GM23338 (cell line): ENCODE data around the gene CNPY4. TPM values are rescaled to one million over a fixed set of nuclear protein-coding genes. Genes with fewer than 3 reads are reported as not detected.
"Not testable (repeated sequence)": the region's sequence is repeated elsewhere in the genome, so short reads cannot be mapped to it uniquely, and the experiment has no call there.

ENCODE experiments used
- ATAC-seq: fragments of 200-7000 bp; cut with Tn5 transposase; 3 replicates; pipeline ENCODE4 v1.9.1; 2020
- DNase-seq: peaks from one replicate; pipeline ENCODE4 v3.0.0-alpha.2; 2015; ENCODE audit warnings: low spot score
- H2AFZ ChIP-seq: fragments of 200-600 bp; sonication (generic); 2 replicates; pipeline ENCODE4 v1.8.0; 2016; ENCODE audit warnings: antibody characterized with exemption, mild to moderate bottlenecking, moderate library complexity
- H3F3A ChIP-seq: fragments of 200-600 bp; sonication (generic); replicated peaks from 2 replicates; pipeline ENCODE4 v1.8.0; 2017; ENCODE audit warnings: antibody characterized with exemption, mixed run types, low read depth
- H3K27ac ChIP-seq: fragments of 200-600 bp; sonication (generic); 2 replicates; pipeline ENCODE4 v1.6.1; 2016; ENCODE audit warnings: low read depth
- H3K27me3 ChIP-seq: fragments of 200-600 bp; sonication (generic); 2 replicates; pipeline ENCODE4 v1.8.0; 2016; ENCODE audit warnings: mild to moderate bottlenecking, mixed run types, moderate library complexity; ENCODE audit not compliant: insufficient read depth
- H3K36me3 ChIP-seq: fragments of 200-600 bp; sonication (generic); 2 replicates; pipeline ENCODE4 v1.8.0; 2016; ENCODE audit warnings: mild to moderate bottlenecking; ENCODE audit not compliant: insufficient read depth
- H3K4me1 ChIP-seq: fragments of 200-600 bp; sonication (generic); 2 replicates; pipeline ENCODE4 v1.8.0; 2016; ENCODE audit warnings: mild to moderate bottlenecking, moderate library complexity; ENCODE audit not compliant: insufficient read depth
- H3K4me2 ChIP-seq: fragments of 200-600 bp; sonication (generic); 2 replicates; pipeline ENCODE4 v1.7.1; 2017; ENCODE audit warnings: mixed run types
- H3K4me3 ChIP-seq: fragments of 200-600 bp; sonication (generic); 2 replicates; pipeline ENCODE4 v1.6.1; 2016; ENCODE audit warnings: mixed run types
- H3K79me2 ChIP-seq: fragments of 200-600 bp; sonication (generic); replicated peaks from 2 replicates; pipeline ENCODE4 v1.8.0; 2017; ENCODE audit warnings: mild to moderate bottlenecking; ENCODE audit not compliant: insufficient read depth
- H3K9me2 ChIP-seq: fragments of 200-600 bp; sonication (generic); 2 replicates; pipeline ENCODE4 v1.8.0; 2017; ENCODE audit not compliant: insufficient read depth
- H4K20me1 ChIP-seq: fragments of 200-600 bp; sonication (generic); replicated peaks from 2 replicates; pipeline ENCODE4 v1.8.0; 2017; ENCODE audit warnings: mild to moderate bottlenecking; ENCODE audit not compliant: insufficient read depth
- H3K27ac Mint-ChIP-seq: 2 replicates; pipeline ENCODE4 v1.8.0; 2020; ENCODE audit warnings: inconsistent platforms, mild to moderate bottlenecking, moderate library complexity, mixed read lengths
- H3K27me3 Mint-ChIP-seq: 3 replicates; pipeline ENCODE4 v1.8.0; 2022; ENCODE audit warnings: low read depth, mild to moderate bottlenecking, moderate library complexity, mixed read lengths, inconsistent platforms; ENCODE audit not compliant: insufficient read depth, poor library complexity
- H3K36me3 Mint-ChIP-seq: 3 replicates; pipeline ENCODE4 v1.8.0; 2021; ENCODE audit warnings: low read depth, mild to moderate bottlenecking, inconsistent platforms, moderate library complexity, mixed read lengths
- H3K4me1 Mint-ChIP-seq: 3 replicates; pipeline ENCODE4 v1.8.0; 2020; ENCODE audit warnings: mild to moderate bottlenecking, inconsistent platforms, mixed read lengths
- H3K4me3 Mint-ChIP-seq: 3 replicates; pipeline ENCODE4 v1.8.0; 2021; ENCODE audit warnings: moderate library complexity, mild to moderate bottlenecking, inconsistent platforms, mixed read lengths
- H3K9me3 Mint-ChIP-seq: 3 replicates; pipeline ENCODE4 v1.8.0; 2020; ENCODE audit warnings: moderate library complexity, mild to moderate bottlenecking, inconsistent platforms, mixed read lengths
- POLR2AphosphoS5 ChIP-seq: IDR thresholded peaks from 2 replicates; pipeline ENCODE4 v1.6.1; 2016; ENCODE audit warnings: antibody characterized with exemption, low read depth
- ZNF331 ChIP-seq: fragments of 250-450 bp; sonication (Bioruptor Pico); IDR thresholded peaks from 2 replicates; pipeline ENCODE4 v1.5.0; 2020; ENCODE audit warnings: low read depth, mild to moderate bottlenecking, moderate library complexity
- polyA plus RNA-seq: library from polyadenylated mRNA; unstranded; fragments of >200 nt; fragmentation: Nextera tagmentation; extraction: Ambion mirVana; gene quantifications from 2 replicates; pipeline ENCODE4 v1.2.1, GENCODE V29; 2016
- total RNA-seq: library from RNA; depleted of rRNA; stranded (reverse); fragments of >200 nt; shearing (Covaris generic); gene quantifications from 2 replicates; pipeline ENCODE4 v1.2.3, GENCODE V29; 2014
- TF ChIP-seq, protein P1 (sequence below): fragments of 250-450 bp; sonication (Bioruptor Pico); IDR thresholded peaks from 2 replicates; pipeline ENCODE4 v1.5.0; 2020; ENCODE audit warnings: mild to moderate bottlenecking, moderate library complexity
- TF ChIP-seq, protein P2 (sequence below), 2 experiments: fragments of 200-600 bp in 1 of 2; sonication (generic) in 1 of 2; conservative IDR thresholded peaks; 2 replicates each; pipeline versions ENCODE4 v1.5.1 to v1.6.1; 2016 to 2017; ENCODE audit warnings: antibody characterized with exemption in 2 of 2, low read depth in 2 of 2, mild to moderate bottlenecking in 2 of 2, moderate library complexity in 1 of 2

CNPY4 gene
- total and polyA plus RNA-seq, 2 experiments from 2014 or later, result 10.7 to 12.0 TPM

DNA sequence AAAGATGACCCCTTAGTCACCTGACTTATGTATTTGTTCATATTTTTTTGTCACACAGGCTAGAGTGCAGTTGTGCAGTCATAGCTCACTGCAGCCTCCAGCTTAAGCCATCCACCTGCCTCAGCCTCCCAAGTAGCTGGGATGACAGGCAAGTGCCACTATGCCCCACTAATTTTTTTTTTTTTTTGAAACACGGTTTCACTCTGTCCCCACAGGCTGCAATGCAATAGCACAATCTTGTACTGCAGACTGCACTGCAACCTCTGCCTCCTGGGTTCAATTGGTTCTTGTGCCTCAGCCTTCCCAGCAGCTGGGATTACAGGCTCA is 9.2 kb downstream of the CNPY4 start (continued):
- TF ChIP-seq, protein P1, sequence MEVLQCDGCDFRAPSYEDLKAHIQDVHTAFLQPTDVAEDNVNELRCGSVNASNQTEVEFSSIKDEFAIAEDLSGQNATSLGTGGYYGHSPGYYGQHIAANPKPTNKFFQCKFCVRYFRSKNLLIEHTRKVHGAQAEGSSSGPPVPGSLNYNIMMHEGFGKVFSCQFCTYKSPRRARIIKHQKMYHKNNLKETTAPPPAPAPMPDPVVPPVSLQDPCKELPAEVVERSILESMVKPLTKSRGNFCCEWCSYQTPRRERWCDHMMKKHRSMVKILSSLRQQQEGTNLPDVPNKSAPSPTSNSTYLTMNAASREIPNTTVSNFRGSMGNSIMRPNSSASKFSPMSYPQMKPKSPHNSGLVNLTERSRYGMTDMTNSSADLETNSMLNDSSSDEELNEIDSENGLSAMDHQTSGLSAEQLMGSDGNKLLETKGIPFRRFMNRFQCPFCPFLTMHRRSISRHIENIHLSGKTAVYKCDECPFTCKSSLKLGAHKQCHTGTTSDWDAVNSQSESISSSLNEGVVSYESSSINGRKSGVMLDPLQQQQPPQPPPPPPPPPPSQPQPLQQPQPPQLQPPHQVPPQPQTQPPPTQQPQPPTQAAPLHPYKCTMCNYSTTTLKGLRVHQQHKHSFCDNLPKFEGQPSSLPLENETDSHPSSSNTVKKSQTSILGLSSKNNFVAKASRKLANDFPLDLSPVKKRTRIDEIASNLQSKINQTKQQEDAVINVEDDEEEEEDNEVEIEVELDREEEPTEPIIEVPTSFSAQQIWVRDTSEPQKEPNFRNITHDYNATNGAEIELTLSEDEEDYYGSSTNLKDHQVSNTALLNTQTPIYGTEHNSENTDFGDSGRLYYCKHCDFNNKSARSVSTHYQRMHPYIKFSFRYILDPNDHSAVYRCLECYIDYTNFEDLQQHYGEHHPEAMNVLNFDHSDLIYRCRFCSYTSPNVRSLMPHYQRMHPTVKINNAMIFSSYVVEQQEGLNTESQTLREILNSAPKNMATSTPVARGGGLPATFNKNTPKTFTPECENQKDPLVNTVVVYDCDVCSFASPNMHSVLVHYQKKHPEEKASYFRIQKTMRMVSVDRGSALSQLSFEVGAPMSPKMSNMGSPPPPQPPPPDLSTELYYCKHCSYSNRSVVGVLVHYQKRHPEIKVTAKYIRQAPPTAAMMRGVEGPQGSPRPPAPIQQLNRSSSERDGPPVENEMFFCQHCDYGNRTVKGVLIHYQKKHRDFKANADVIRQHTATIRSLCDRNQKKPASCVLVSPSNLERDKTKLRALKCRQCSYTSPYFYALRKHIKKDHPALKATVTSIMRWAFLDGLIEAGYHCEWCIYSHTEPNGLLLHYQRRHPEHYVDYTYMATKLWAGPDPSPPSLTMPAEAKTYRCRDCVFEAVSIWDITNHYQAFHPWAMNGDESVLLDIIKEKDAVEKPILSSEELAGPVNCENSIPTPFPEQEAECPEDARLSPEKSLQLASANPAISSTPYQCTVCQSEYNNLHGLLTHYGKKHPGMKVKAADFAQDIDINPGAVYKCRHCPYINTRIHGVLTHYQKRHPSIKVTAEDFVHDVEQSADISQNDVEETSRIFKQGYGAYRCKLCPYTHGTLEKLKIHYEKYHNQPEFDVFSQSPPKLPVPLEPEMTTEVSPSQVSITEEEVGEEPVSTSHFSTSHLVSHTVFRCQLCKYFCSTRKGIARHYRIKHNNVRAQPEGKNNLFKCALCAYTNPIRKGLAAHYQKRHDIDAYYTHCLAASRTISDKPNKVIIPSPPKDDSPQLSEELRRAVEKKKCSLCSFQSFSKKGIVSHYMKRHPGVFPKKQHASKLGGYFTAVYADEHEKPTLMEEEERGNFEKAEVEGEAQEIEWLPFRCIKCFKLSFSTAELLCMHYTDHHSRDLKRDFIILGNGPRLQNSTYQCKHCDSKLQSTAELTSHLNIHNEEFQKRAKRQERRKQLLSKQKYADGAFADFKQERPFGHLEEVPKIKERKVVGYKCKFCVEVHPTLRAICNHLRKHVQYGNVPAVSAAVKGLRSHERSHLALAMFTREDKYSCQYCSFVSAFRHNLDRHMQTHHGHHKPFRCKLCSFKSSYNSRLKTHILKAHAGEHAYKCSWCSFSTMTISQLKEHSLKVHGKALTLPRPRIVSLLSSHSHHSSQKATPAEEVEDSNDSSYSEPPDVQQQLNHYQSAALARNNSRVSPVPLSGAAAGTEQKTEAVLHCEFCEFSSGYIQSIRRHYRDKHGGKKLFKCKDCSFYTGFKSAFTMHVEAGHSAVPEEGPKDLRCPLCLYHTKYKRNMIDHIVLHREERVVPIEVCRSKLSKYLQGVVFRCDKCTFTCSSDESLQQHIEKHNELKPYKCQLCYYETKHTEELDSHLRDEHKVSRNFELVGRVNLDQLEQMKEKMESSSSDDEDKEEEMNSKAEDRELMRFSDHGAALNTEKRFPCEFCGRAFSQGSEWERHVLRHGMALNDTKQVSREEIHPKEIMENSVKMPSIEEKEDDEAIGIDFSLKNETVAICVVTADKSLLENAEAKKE (CRISPR knock-in tag), result no peak
- TF ChIP-seq ZNF331 (no peak), POLR2AphosphoS5 (no peak)
- TF ChIP-seq, protein P2, sequence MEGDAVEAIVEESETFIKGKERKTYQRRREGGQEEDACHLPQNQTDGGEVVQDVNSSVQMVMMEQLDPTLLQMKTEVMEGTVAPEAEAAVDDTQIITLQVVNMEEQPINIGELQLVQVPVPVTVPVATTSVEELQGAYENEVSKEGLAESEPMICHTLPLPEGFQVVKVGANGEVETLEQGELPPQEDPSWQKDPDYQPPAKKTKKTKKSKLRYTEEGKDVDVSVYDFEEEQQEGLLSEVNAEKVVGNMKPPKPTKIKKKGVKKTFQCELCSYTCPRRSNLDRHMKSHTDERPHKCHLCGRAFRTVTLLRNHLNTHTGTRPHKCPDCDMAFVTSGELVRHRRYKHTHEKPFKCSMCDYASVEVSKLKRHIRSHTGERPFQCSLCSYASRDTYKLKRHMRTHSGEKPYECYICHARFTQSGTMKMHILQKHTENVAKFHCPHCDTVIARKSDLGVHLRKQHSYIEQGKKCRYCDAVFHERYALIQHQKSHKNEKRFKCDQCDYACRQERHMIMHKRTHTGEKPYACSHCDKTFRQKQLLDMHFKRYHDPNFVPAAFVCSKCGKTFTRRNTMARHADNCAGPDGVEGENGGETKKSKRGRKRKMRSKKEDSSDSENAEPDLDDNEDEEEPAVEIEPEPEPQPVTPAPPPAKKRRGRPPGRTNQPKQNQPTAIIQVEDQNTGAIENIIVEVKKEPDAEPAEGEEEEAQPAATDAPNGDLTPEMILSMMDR (conservative IDR thresholded peaks at IDR 0.05; ENCODE audit: low read depth in 2 of 2), result no peak

DNA sequence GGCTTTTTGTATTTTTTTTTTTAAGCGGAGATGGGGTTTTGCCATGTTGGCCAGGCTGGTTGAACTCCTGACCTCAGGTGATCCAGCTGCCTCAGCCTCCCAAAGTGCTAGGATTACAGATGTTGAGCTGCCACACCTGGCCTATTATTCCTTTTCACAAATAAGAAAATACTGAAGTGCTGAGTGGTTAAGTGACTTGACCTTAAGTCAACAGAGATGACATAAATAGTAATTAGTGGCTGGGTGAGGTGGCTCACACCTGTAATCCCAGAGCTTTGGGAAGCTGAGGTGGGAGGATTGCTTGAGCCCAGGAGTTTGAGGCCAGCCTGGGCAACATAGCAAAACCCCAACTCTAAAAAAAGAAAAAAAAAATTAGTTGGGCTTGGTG is 10.8 kb downstream of the CNPY4 start:
- peak overlapping the region; percentile 41; the same call in 1 of the 2 replicates for H3K4me2 ChIP-seq
- 0 out of 2 replicates have a peak overlapping the region, but pooled peaks have one; percentile 30 for H3K4me3 ChIP-seq
- not testable (repeated sequence) for H3K9me3 Mint-ChIP-seq, ATAC-seq, DNase-seq, H3K9me2 ChIP-seq, H3K27ac Mint-ChIP-seq, H3K36me3 ChIP-seq, H3K36me3 Mint-ChIP-seq, H4K20me1 ChIP-seq, H3K4me1 ChIP-seq, H3K79me2 ChIP-seq, H3K27ac ChIP-seq, H3K4me3 Mint-ChIP-seq
- H3F3A ChIP-seq, result peaks cover 17% of the 10 kb centered on the region
- H3K27me3 ChIP-seq, result peaks cover 21% of the 10 kb centered on the region
- H3K4me1 Mint-ChIP-seq, result peaks cover 11% of the 10 kb centered on the region
- H2AFZ ChIP-seq, result 0 out of 2 replicates have a peak overlapping the region, but pooled peaks have one; percentile 63
- peaks cover 23% of the 10 kb centered on the region for H3K27me3 Mint-ChIP-seq
